Neural cell (in vitro differentiated cells): Measurements from ENCODE around the gene ITGB7. TPM values are rescaled to one million over a fixed set of nuclear protein-coding genes. Genes with fewer than 3 reads are reported as not detected.

Experiments used
- H2AFZ ChIP-seq: fragments of 200-600, 300-800 bp; sonication (generic), shearing (Covaris generic); 2 replicates; pipeline ENCODE4 v1.6.0; 2014; ENCODE audit warnings: low read depth, mild to moderate bottlenecking, antibody characterized with exemption, low read length, moderate library complexity
- H3F3A ChIP-seq: fragments of 200-600 bp; shearing (Covaris generic); 2 replicates; pipeline ENCODE4 v1.6.1; 2016; ENCODE audit warnings: mild to moderate bottlenecking, moderate library complexity, mixed read lengths, antibody characterized with exemption, low read length; ENCODE audit not compliant: insufficient read depth, poor library complexity, severe bottlenecking
- H3K27ac ChIP-seq: fragments of 200-600, 300-800 bp; sonication (generic), shearing (Covaris generic); 2 replicates; pipeline ENCODE4 v1.5.1; 2014; ENCODE audit warnings: mild to moderate bottlenecking, low read length, moderate library complexity
- H3K27me3 ChIP-seq: fragments of 300-800, 200-600 bp; sonication (generic), shearing (Covaris generic); 2 replicates; pipeline ENCODE4 v1.6.0; 2014; ENCODE audit warnings: mild to moderate bottlenecking, low read depth, low read length, moderate library complexity; ENCODE audit not compliant: insufficient read depth
- H3K36me3 ChIP-seq: fragments of 300-800, 200-600 bp; sonication (generic), shearing (Covaris generic); 2 replicates; pipeline ENCODE4 v1.5.1; 2014; ENCODE audit warnings: mild to moderate bottlenecking, antibody characterized with exemption, low read length, moderate library complexity; ENCODE audit not compliant: insufficient read depth
- H3K4me2 ChIP-seq: fragments of 300-800, 200-600 bp; sonication (generic), shearing (Covaris generic); 2 replicates; pipeline ENCODE4 v1.6.0; 2014; ENCODE audit warnings: mild to moderate bottlenecking, low read length
- H3K4me3 ChIP-seq: fragments of 300-800, 200-600 bp; sonication (generic), shearing (Covaris generic); 2 replicates; pipeline ENCODE4 v1.5.1; 2014; ENCODE audit warnings: mild to moderate bottlenecking, low read length, moderate library complexity
- H3K79me2 ChIP-seq: fragments of 200-600 bp; shearing (Covaris generic); replicated peaks from 2 replicates; pipeline ENCODE4 v1.6.0; 2014; ENCODE audit warnings: mild to moderate bottlenecking, low read length, moderate library complexity; ENCODE audit not compliant: insufficient read depth
- H3K9ac ChIP-seq: fragments of 300-800, 200-600 bp; sonication (generic), shearing (Covaris generic); 2 replicates; pipeline ENCODE4 v1.6.1; 2016; ENCODE audit warnings: mild to moderate bottlenecking, low read length, mixed read lengths
- H3K9me2 ChIP-seq: fragments of 200-600 bp; shearing (Covaris generic); 2 replicates; pipeline ENCODE4 v1.6.1; 2016; ENCODE audit warnings: mild to moderate bottlenecking, low read length, mixed read lengths; ENCODE audit not compliant: insufficient read depth
- H3K9me3 ChIP-seq: fragments of 200-600, 300-800 bp; sonication (generic), shearing (Covaris generic); 2 replicates; pipeline ENCODE4 v1.6.1; 2016; ENCODE audit warnings: mild to moderate bottlenecking, mixed run types, low read length, moderate library complexity, mixed read lengths
- H4K20me1 ChIP-seq: fragments of 200-600 bp; shearing (Covaris generic); 2 replicates; pipeline ENCODE4 v1.6.1; 2016; ENCODE audit warnings: mild to moderate bottlenecking, mixed run types; ENCODE audit not compliant: insufficient read depth
- CTCF ChIP-seq: fragments of 450-650 bp; IDR thresholded peaks from 2 replicates; pipeline ENCODE4 v1.5.1; 2014; ENCODE audit warnings: antibody characterized with exemption, mild to moderate bottlenecking, moderate library complexity; ENCODE audit not compliant: poor library complexity, severe bottlenecking
- EP300 ChIP-seq: fragments of 450-650 bp; conservative IDR thresholded peaks from 2 replicates; pipeline ENCODE4 v1.6.1; 2014; ENCODE audit warnings: antibody characterized with exemption, mild to moderate bottlenecking, moderate library complexity; ENCODE audit not compliant: poor library complexity, severe bottlenecking
- EZH2 ChIP-seq: fragments of 200-600, 300-800 bp; shearing (Covaris generic), sonication (generic); IDR thresholded peaks from 2 replicates; pipeline ENCODE4 v1.6.1; 2014; ENCODE audit warnings: antibody characterized with exemption, low read length, borderline replicate concordance, mild to moderate bottlenecking; ENCODE audit not compliant: insufficient read depth, poor library complexity, severe bottlenecking
- MXI1 ChIP-seq: fragments of 450-650 bp; conservative IDR thresholded peaks from 2 replicates; pipeline ENCODE4 v1.6.1; 2014; ENCODE audit warnings: antibody characterized with exemption, mild to moderate bottlenecking; ENCODE audit not compliant: poor library complexity, severe bottlenecking
- POLR2AphosphoS5 ChIP-seq: IDR thresholded peaks from 2 replicates; pipeline ENCODE4 v1.6.1; 2012
- RAD21 ChIP-seq: fragments of 450-650 bp; conservative IDR thresholded peaks from 2 replicates; pipeline ENCODE4 v1.6.1; 2014; ENCODE audit warnings: antibody characterized with exemption, mild to moderate bottlenecking, moderate library complexity
- SMC3 ChIP-seq: fragments of 450-650 bp; conservative IDR thresholded peaks from 2 replicates; pipeline ENCODE4 v1.6.1; 2014; ENCODE audit warnings: antibody characterized with exemption, mild to moderate bottlenecking, moderate library complexity; ENCODE audit not compliant: poor library complexity
- TAF1 ChIP-seq: IDR thresholded peaks from 2 replicates; pipeline ENCODE4 v1.6.1; 2012; ENCODE audit warnings: low read depth
- polyA plus RNA-seq: library from polyadenylated mRNA; depleted of rRNA; stranded (reverse); fragments of >200 nt; gene quantifications from 2 replicates; pipeline ENCODE4 v1.2.3, GENCODE V29; 2014
- TF ChIP-seq, protein P1 (sequence below): IDR thresholded peaks from 2 replicates; pipeline ENCODE4 v1.6.1; 2012; ENCODE audit warnings: borderline replicate concordance

ITGB7 gene
- polyA plus RNA-seq, 1 donor from 2014 or later = not detected

- Histone ChIP-seq H3K9ac (no peak overlapping the region), H3K9me2 (no peaks in the 10 kb centered on the region), H3K36me3 (no peaks in the 10 kb centered on the region), H3K27ac (no peak overlapping the region), H3K4me2 (no peak overlapping the region), H3K4me3 (no peak overlapping the region), H3K27me3 (no peaks in the 10 kb centered on the region), H3K9me3 (no peaks in the 10 kb centered on the region), H2AFZ (no peak overlapping the region), H3K79me2 (no peaks in the 10 kb centered on the region), H3F3A (no peaks in the 10 kb centered on the region), H4K20me1 (no peaks in the 10 kb centered on the region)
- TF ChIP-seq EZH2 = no peak
- TF ChIP-seq RAD21 = no peak
- no peak for TF ChIP-seq SMC3
- TF ChIP-seq POLR2AphosphoS5 = no peak
- TF ChIP-seq TAF1 = no peak
- no peak for TF ChIP-seq CTCF
- TF ChIP-seq, protein P1, sequence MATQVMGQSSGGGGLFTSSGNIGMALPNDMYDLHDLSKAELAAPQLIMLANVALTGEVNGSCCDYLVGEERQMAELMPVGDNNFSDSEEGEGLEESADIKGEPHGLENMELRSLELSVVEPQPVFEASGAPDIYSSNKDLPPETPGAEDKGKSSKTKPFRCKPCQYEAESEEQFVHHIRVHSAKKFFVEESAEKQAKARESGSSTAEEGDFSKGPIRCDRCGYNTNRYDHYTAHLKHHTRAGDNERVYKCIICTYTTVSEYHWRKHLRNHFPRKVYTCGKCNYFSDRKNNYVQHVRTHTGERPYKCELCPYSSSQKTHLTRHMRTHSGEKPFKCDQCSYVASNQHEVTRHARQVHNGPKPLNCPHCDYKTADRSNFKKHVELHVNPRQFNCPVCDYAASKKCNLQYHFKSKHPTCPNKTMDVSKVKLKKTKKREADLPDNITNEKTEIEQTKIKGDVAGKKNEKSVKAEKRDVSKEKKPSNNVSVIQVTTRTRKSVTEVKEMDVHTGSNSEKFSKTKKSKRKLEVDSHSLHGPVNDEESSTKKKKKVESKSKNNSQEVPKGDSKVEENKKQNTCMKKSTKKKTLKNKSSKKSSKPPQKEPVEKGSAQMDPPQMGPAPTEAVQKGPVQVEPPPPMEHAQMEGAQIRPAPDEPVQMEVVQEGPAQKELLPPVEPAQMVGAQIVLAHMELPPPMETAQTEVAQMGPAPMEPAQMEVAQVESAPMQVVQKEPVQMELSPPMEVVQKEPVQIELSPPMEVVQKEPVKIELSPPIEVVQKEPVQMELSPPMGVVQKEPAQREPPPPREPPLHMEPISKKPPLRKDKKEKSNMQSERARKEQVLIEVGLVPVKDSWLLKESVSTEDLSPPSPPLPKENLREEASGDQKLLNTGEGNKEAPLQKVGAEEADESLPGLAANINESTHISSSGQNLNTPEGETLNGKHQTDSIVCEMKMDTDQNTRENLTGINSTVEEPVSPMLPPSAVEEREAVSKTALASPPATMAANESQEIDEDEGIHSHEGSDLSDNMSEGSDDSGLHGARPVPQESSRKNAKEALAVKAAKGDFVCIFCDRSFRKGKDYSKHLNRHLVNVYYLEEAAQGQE = no peak
- TF ChIP-seq EP300 = no peak
- no peak for TF ChIP-seq MXI1
Measured at GRCh38 chr12:53161119-53161911, 45.7 kb downstream of the ITGB7 start.

DNA sequence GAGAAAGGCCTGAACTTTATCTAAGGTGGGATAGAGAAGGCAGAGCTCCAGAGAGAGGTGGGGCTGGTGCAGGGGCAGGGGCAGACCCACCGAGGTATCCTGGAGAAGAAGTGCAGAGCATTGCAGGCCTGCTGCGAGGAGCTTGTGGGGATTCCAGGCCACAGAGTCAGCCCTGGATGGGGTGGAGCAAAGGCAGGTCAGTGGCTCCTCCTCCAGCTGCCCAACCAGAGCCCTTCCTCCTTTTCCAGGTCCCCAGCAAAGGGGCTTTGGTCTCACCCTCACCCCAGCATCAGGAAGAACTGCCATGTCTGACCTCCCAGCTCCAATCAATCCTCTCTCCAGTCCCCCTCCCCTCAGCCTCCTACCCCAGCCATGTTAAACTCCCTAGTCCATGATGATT, 46.4 kb downstream of the ITGB7 start:
- Histone ChIP-seq H3F3A (no peaks in the 10 kb centered on the region), H3K4me2 (no peak overlapping the region), H3K36me3 (no peaks in the 10 kb centered on the region), H3K9me3 (no peaks in the 10 kb centered on the region), H2AFZ (no peak overlapping the region), H3K4me3 (no peak overlapping the region), H3K9me2 (no peaks in the 10 kb centered on the region), H3K27me3 (no peaks in the 10 kb centered on the region), H4K20me1 (no peaks in the 10 kb centered on the region), H3K9ac (no peak overlapping the region), H3K27ac (no peak overlapping the region), H3K79me2 (no peaks in the 10 kb centered on the region)
- no peak for TF ChIP-seq TAF1
- no peak for TF ChIP-seq MXI1
- no peak for TF ChIP-seq EP300
- TF ChIP-seq CTCF = no peak
- no peak for TF ChIP-seq RAD21
- TF ChIP-seq EZH2 = no peak
- no peak for TF ChIP-seq POLR2AphosphoS5
- no peak for TF ChIP-seq SMC3
- TF ChIP-seq, protein P1 = no peak
